NB4 (cell line): ENCODE results near the gene STAT6.

Source experiments
- MYC ChIP-seq: IDR thresholded peaks from 2 replicates; pipeline ENCODE4 v1.6.1; 2011; ENCODE audit warnings: low read depth, low read length
- POLR2A ChIP-seq: IDR thresholded peaks from 2 replicates; pipeline ENCODE4 v1.6.1; 2011; ENCODE audit warnings: mild to moderate bottlenecking; ENCODE audit not compliant: insufficient read length; ENCODE audit errors: extremely low read depth
- TF ChIP-seq, protein P1 (sequence below): IDR thresholded peaks from one replicate; pipeline ENCODE4 v1.5.1; 2012; ENCODE audit warnings: low read depth, low read length
- TF ChIP-seq, protein P2 (sequence below): IDR thresholded peaks from 2 replicates; pipeline ENCODE4 v1.6.1; 2011; ENCODE audit warnings: low read depth, low read length

- TF ChIP-seq POLR2A (no peak), MYC (no peak)
- TF ChIP-seq, protein P1, sequence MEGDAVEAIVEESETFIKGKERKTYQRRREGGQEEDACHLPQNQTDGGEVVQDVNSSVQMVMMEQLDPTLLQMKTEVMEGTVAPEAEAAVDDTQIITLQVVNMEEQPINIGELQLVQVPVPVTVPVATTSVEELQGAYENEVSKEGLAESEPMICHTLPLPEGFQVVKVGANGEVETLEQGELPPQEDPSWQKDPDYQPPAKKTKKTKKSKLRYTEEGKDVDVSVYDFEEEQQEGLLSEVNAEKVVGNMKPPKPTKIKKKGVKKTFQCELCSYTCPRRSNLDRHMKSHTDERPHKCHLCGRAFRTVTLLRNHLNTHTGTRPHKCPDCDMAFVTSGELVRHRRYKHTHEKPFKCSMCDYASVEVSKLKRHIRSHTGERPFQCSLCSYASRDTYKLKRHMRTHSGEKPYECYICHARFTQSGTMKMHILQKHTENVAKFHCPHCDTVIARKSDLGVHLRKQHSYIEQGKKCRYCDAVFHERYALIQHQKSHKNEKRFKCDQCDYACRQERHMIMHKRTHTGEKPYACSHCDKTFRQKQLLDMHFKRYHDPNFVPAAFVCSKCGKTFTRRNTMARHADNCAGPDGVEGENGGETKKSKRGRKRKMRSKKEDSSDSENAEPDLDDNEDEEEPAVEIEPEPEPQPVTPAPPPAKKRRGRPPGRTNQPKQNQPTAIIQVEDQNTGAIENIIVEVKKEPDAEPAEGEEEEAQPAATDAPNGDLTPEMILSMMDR: no peak
- TF ChIP-seq, protein P2, sequence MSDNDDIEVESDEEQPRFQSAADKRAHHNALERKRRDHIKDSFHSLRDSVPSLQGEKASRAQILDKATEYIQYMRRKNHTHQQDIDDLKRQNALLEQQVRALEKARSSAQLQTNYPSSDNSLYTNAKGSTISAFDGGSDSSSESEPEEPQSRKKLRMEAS: no peak
Observed at GRCh38 chr12:57109207-57110103, 1.7 kb downstream of the STAT6 start.
